Suprapubic skin (tissue), 4 donors: ENCODE measurements around the gene CRYZL1.

ENCODE experiments used
- CTCF ChIP-seq, 2 donors: fragments of 200-600 bp in 1 of 2; fragments of 450-650 bp in 1 of 2; sonication (generic) in 1 of 2; IDR thresholded peaks; one replicate each; pipeline ENCODE4 v1.5.1; 2016 to 2019; ENCODE audit warnings: antibody characterized with exemption in 2 of 2, mild to moderate bottlenecking in 1 of 2, moderate library complexity in 1 of 2
- EP300 ChIP-seq: sonication (generic); formaldehyde crosslinking; IDR thresholded peaks from one replicate; pipeline ENCODE4 v1.6.1; 2017; ENCODE audit warnings: antibody characterized with exemption
- POLR2A ChIP-seq, 2 donors: fragments of 450-650 bp; IDR thresholded peaks; one replicate each; pipeline ENCODE4 v1.6.1; 2017; ENCODE audit warnings: antibody characterized with exemption in 2 of 2, mild to moderate bottlenecking in 2 of 2, moderate library complexity in 2 of 2
- POLR2AphosphoS5 ChIP-seq, 3 donors: sonication (generic); formaldehyde crosslinking; IDR thresholded peaks; one replicate each; pipeline ENCODE4 v1.6.1; 2017; ENCODE audit warnings: antibody characterized with exemption in 3 of 3

DNA sequence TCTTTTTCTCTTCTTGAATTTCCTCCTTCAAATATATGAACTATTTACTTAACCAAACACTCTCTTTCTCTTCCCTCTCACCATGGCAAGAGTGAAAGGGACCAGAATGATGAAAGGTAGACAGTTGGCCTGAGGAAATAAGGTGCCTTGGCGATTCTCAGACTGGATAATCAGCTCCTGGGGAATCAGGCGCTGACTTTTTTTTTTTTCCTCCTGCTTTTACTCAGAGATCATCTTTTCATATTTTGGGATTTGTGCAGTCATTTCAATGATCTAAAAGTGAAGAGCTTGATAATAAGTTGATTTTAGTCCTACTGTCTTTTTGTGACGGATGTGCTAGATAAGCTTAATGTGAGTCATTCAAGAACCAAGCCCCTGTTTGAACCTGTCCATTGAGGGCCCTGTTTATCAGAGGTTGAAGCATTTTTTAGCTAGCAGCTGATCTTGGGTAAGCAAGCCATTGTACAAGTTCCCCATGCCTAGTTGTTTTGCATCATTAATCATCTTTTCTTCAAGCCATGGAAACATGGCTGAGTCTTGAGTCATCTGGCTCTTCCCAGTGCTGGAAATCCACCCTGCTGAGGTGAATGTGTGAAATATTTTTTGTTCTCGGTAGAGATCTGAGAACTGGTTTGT is 41.6 kb upstream of the CRYZL1 start:
- no peak for TF ChIP-seq CTCF (IDR thresholded peaks at IDR 0.05)
- TF ChIP-seq POLR2A (IDR thresholded peaks at IDR 0.05), result no peak
- no peak for TF ChIP-seq EP300
- peak in 1 of 3 donors; percentile 20 for TF ChIP-seq POLR2AphosphoS5 (IDR thresholded peaks at IDR 0.05)
